ENCODE measurements around the gene BMP6. TPM values are rescaled to one million over a fixed set of nuclear protein-coding genes. Genes with fewer than 3 reads are reported as not detected.

Gene BMP6
- total RNA-seq, 1 experiment from 2014 or later: 1.6 TPM

GRCh38 chr6:7841781-7842468 lies 116.0 kb downstream of the BMP6 start:
- Histone ChIP-seq H3K4me2 (ENCODE audit: low read length) (no peak overlapping the region), H3K9me2 (ENCODE audit: insufficient read depth) (no peaks in the 10 kb centered on the region), H4K20me1 (ENCODE audit: insufficient read depth) (no peaks in the 10 kb centered on the region), H3K27me3 (ENCODE audit: insufficient read depth, low read length) (no peaks in the 10 kb centered on the region), H3K27ac (ENCODE audit: low read depth, low read length) (no peak overlapping the region), H3K4me1 (ENCODE audit: control insufficient read depth in 1 of 2, insufficient read depth in 2 of 2, low read length in 2 of 2) (no peaks in the 10 kb centered on the region), H3K9ac (ENCODE audit: low read length) (no peak overlapping the region), H3K4me3 (replicated peaks in 1 of 2; ENCODE audit: low read depth in 1 of 2, low read length in 2 of 2) (no peak overlapping the region), H3K9me3 (ENCODE audit: control insufficient read depth in 1 of 2, insufficient read depth in 1 of 2, low read depth in 1 of 2, low read length in 2 of 2) (no peaks in the 10 kb centered on the region), H2AFZ (ENCODE audit: low read depth, low read length, poor library complexity, severe bottlenecking) (no peak overlapping the region), H3K79me2 (ENCODE audit: insufficient read depth, low read length) (no peaks in the 10 kb centered on the region), H3K36me3 (ENCODE audit: control insufficient read depth in 1 of 2, insufficient read depth in 2 of 2, low read length in 2 of 2) (no peaks in the 10 kb centered on the region)
- BruUV-seq (replicated peaks): no TSS peak
- ATAC-seq (no peak), DNase-seq (ENCODE audit: low read depth, low spot score) (no peak)
- TF ChIP-seq SIN3A (IDR thresholded peaks at IDR 0.05; ENCODE audit: low read depth) (no peak), POLR2AphosphoS5 (IDR thresholded peaks at IDR 0.05; ENCODE audit: low read depth, low read length) (no peak), MAX (IDR thresholded peaks at IDR 0.05) (no peak), FOSL1 (IDR thresholded peaks at IDR 0.05; ENCODE audit: low read depth) (no peak), SRF (IDR thresholded peaks at IDR 0.05; ENCODE audit: low read depth) (no peak), RAD21 (IDR thresholded peaks at IDR 0.05; ENCODE audit: low read depth) (no peak), ATF3 (IDR thresholded peaks at IDR 0.05) (no peak), CEBPB (IDR thresholded peaks at IDR 0.05; ENCODE audit: low read depth) (no peak), EZH2 (IDR thresholded peaks at IDR 0.05) (no peak), JUND (IDR thresholded peaks at IDR 0.05) (no peak)
- intact Hi-C loops (cut with micrococcal nuclease): no loop called here
- POLR2A ChIA-PET: no interaction called here
- CTCF ChIA-PET: no interaction called here
- RAD21 ChIA-PET (ENCODE audit: low non-redundant PET in 1 of 2, low total read pairs in 2 of 2, uncharacterized antibody in 2 of 2, unreplicated experiment in 2 of 2): no interaction called here

Measured in HCT116 (cell line).